HEK293 (cell line): Measurements from ENCODE around the gene DCAF5.

Experiments
- CTCF ChIA-PET: fragments of 350-600 bp; formaldehyde crosslinking; extraction: SDS; loops from one replicate; lab custom pipeline; 2021; ENCODE audit warnings: antibody characterized with exemption; lab: Yijun Ruan, JAX
- POLR2A ChIA-PET: fragments of 300-600 bp; formaldehyde crosslinking; extraction: SDS; loops from one replicate; lab custom pipeline; 2020; ENCODE audit warnings: antibody characterized with exemption, inconsistent platforms; lab: Yijun Ruan, JAX
- H3K27ac ChIP-seq: fragments of 200-500 bp; sonication (Bioruptor generic); 2 replicates; pipeline ENCODE4 v1.5.1; 2014; ENCODE audit warnings: low read depth, low read length, control low read depth, inconsistent platforms; ENCODE audit errors: extremely low read depth
- H3K36me3 ChIP-seq, 2 experiments: fragments of 200-500 bp in 1 of 2; sonication (Bioruptor generic) in 1 of 2; 1 replicate in 1 of 2; 2 replicates in 1 of 2; pipeline ENCODE4 v1.5.1; 2014 to 2017; ENCODE audit warnings: inconsistent platforms in 2 of 2, low read length in 2 of 2; ENCODE audit not compliant: control insufficient read depth in 2 of 2, insufficient read depth in 1 of 2
- H3K4me1 ChIP-seq: fragments of 200-500 bp; sonication (Bioruptor generic); 2 replicates; pipeline ENCODE4 v1.5.1; 2014; ENCODE audit warnings: mild to moderate bottlenecking, low read length, inconsistent platforms; ENCODE audit not compliant: control insufficient read depth, insufficient read depth
- H3K4me3 ChIP-seq: 2 replicates; pipeline ENCODE4 v1.5.1; 2011; ENCODE audit warnings: low read depth, mild to moderate bottlenecking, control low read depth, low read length, moderate library complexity
- H3K9me3 ChIP-seq: fragments of 200-500 bp; sonication (Bioruptor generic); 2 replicates; pipeline ENCODE4 v1.5.1; 2014; ENCODE audit warnings: low read depth, low read length, inconsistent platforms; ENCODE audit not compliant: control insufficient read depth, insufficient read depth
- IKZF3 ChIP-seq: fragments of 450-650 bp; IDR thresholded peaks from 2 replicates; pipeline ENCODE4 v1.5.0; 2018; ENCODE audit warnings: missing biosample characterization, mild to moderate bottlenecking, missing genetic modification characterization, moderate library complexity
- PRDM2 ChIP-seq: fragments of 450-650 bp; formaldehyde crosslinking; IDR thresholded peaks from 2 replicates; pipeline ENCODE4 v1.5.1; 2016; ENCODE audit warnings: missing biosample characterization, missing genetic modification characterization, borderline replicate concordance
- REPIN1 ChIP-seq: fragments of 450-650 bp; formaldehyde crosslinking; IDR thresholded peaks from 2 replicates; pipeline ENCODE4 v1.5.1; 2017; ENCODE audit warnings: missing biosample characterization, missing genetic modification characterization, low read depth
- SCRT2 ChIP-seq: fragments of 450-650 bp; formaldehyde crosslinking; IDR thresholded peaks from 2 replicates; pipeline ENCODE4 v1.5.1; 2016; ENCODE audit warnings: missing biosample characterization, missing genetic modification characterization
- SP2 ChIP-seq: fragments of 450-650 bp; formaldehyde crosslinking; IDR thresholded peaks from 2 replicates; pipeline ENCODE4 v1.5.1; 2016; ENCODE audit warnings: missing biosample characterization, missing genetic modification characterization
- ZBTB49 ChIP-seq: fragments of 450-650 bp; formaldehyde crosslinking; IDR thresholded peaks from 2 replicates; pipeline ENCODE4 v1.5.1; 2016; ENCODE audit warnings: missing biosample characterization, missing genetic modification characterization, low read depth
- ZNF112 ChIP-seq: fragments of 450-650 bp; formaldehyde crosslinking; IDR thresholded peaks from 2 replicates; pipeline ENCODE4 v1.5.0; 2017; ENCODE audit warnings: missing biosample characterization, missing genetic modification characterization
- ZNF214 ChIP-seq: fragments of 450-650 bp; formaldehyde crosslinking; IDR thresholded peaks from 2 replicates; pipeline ENCODE4 v1.5.1; 2017; ENCODE audit warnings: missing biosample characterization, mild to moderate bottlenecking, missing genetic modification characterization, borderline replicate concordance
- ZNF23 ChIP-seq: fragments of 450-650 bp; formaldehyde crosslinking; IDR thresholded peaks from 2 replicates; pipeline ENCODE4 v1.5.1; 2016; ENCODE audit warnings: missing biosample characterization, missing genetic modification characterization, borderline replicate concordance
- ZNF26 ChIP-seq: fragments of 450-650 bp; formaldehyde crosslinking; IDR thresholded peaks from 2 replicates; pipeline ENCODE4 v1.5.1; 2016; ENCODE audit warnings: missing biosample characterization, missing genetic modification characterization
- ZNF292 ChIP-seq: fragments of 450-650 bp; formaldehyde crosslinking; IDR thresholded peaks from 2 replicates; pipeline ENCODE4 v1.5.1; 2016; ENCODE audit warnings: low read depth, missing biosample characterization, missing genetic modification characterization, borderline replicate concordance
- ZNF623 ChIP-seq: fragments of 450-650 bp; formaldehyde crosslinking; IDR thresholded peaks from 2 replicates; pipeline ENCODE4 v1.5.1; 2016; ENCODE audit warnings: missing biosample characterization, missing genetic modification characterization
- ZNF768 ChIP-seq: fragments of 450-650 bp; formaldehyde crosslinking; IDR thresholded peaks from 2 replicates; pipeline ENCODE4 v1.5.1; 2018; ENCODE audit warnings: missing biosample characterization, mild to moderate bottlenecking, missing genetic modification characterization
- ZNF777 ChIP-seq: fragments of 450-650 bp; formaldehyde crosslinking; IDR thresholded peaks from 2 replicates; pipeline ENCODE4 v1.5.1; 2017; ENCODE audit warnings: missing biosample characterization, missing genetic modification characterization, borderline replicate concordance
- TF ChIP-seq, protein P1 (sequence below): fragments of 450-650 bp; formaldehyde crosslinking; IDR thresholded peaks from 2 replicates; pipeline ENCODE4 v1.5.1; 2016; ENCODE audit warnings: missing biosample characterization, missing genetic modification characterization
- TF ChIP-seq, protein P2 (sequence below): IDR thresholded peaks from 2 replicates; pipeline ENCODE4 v1.6.1; 2011; ENCODE audit warnings: mild to moderate bottlenecking, low read depth, low read length, borderline replicate concordance
- TF ChIP-seq, protein P3 (sequence below): sonication (generic); formaldehyde crosslinking; IDR thresholded peaks from 2 replicates; pipeline ENCODE4 v1.8.1; 2022; ENCODE audit warnings: mild to moderate bottlenecking, moderate library complexity, missing genetic modification reagents
- TF ChIP-seq, protein P4 (sequence below): fragments of 450-650 bp; formaldehyde crosslinking; IDR thresholded peaks from 2 replicates; pipeline ENCODE4 v1.5.1; 2016; ENCODE audit warnings: missing biosample characterization, missing genetic modification characterization, borderline replicate concordance

The DCAF5 gene

GRCh38 chr14:69050240-69051184 is 102.4 kb downstream of the DCAF5 start:
- Histone ChIP-seq H3K9me3 (no peaks in the 10 kb centered on the region), H3K27ac (no peak overlapping the region), H3K4me3 (no peak overlapping the region), H3K4me1 (no peaks in the 10 kb centered on the region), H3K36me3 (peaks cover 5 to 26% of the 10 kb centered on the region in 2 experiments; a peak in 1 of 3 replicates)
- POLR2A ChIA-PET: interaction anchor here (0.6 to 1.1 kb wide), 2 partner anchors 9 to 74 kb away, joined by 3 read pairs; no protein-coding TSS in a partner anchor
- TF ChIP-seq, protein P1, sequence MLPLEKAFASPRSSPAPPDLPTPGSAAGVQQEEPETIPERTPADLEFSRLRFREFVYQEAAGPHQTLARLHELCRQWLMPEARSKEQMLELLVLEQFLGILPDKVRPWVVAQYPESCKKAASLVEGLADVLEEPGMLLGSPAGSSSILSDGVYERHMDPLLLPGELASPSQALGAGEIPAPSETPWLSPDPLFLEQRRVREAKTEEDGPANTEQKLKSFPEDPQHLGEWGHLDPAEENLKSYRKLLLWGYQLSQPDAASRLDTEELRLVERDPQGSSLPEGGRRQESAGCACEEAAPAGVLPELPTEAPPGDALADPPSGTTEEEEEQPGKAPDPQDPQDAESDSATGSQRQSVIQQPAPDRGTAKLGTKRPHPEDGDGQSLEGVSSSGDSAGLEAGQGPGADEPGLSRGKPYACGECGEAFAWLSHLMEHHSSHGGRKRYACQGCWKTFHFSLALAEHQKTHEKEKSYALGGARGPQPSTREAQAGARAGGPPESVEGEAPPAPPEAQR (tag by site-specific recombination): no peak
- TF ChIP-seq ZNF292 (tag by site-specific recombination): no peak
- no peak for TF ChIP-seq ZBTB49 (tag by site-specific recombination)
- TF ChIP-seq ZNF623 (tag by site-specific recombination): no peak
- no peak for TF ChIP-seq ZNF214 (tag by site-specific recombination)
- TF ChIP-seq ZNF112 (tag by site-specific recombination): no peak
- no peak for TF ChIP-seq PRDM2 (tag by site-specific recombination)
- TF ChIP-seq, protein P2, sequence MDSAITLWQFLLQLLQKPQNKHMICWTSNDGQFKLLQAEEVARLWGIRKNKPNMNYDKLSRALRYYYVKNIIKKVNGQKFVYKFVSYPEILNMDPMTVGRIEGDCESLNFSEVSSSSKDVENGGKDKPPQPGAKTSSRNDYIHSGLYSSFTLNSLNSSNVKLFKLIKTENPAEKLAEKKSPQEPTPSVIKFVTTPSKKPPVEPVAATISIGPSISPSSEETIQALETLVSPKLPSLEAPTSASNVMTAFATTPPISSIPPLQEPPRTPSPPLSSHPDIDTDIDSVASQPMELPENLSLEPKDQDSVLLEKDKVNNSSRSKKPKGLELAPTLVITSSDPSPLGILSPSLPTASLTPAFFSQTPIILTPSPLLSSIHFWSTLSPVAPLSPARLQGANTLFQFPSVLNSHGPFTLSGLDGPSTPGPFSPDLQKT: no peak
- TF ChIP-seq SCRT2 (tag by site-specific recombination): no peak
- no peak for TF ChIP-seq SP2 (tag by site-specific recombination)
- no peak for TF ChIP-seq ZNF23
- no peak for TF ChIP-seq ZNF777
- no peak for TF ChIP-seq ZNF768 (tag by site-specific recombination)
- no peak for TF ChIP-seq IKZF3
- TF ChIP-seq, protein P3, sequence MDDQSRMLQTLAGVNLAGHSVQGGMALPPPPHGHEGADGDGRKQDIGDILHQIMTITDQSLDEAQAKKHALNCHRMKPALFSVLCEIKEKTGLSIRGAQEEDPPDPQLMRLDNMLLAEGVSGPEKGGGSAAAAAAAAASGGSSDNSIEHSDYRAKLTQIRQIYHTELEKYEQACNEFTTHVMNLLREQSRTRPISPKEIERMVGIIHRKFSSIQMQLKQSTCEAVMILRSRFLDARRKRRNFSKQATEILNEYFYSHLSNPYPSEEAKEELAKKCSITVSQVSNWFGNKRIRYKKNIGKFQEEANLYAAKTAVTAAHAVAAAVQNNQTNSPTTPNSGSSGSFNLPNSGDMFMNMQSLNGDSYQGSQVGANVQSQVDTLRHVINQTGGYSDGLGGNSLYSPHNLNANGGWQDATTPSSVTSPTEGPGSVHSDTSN: no peak
- TF ChIP-seq, protein P4, sequence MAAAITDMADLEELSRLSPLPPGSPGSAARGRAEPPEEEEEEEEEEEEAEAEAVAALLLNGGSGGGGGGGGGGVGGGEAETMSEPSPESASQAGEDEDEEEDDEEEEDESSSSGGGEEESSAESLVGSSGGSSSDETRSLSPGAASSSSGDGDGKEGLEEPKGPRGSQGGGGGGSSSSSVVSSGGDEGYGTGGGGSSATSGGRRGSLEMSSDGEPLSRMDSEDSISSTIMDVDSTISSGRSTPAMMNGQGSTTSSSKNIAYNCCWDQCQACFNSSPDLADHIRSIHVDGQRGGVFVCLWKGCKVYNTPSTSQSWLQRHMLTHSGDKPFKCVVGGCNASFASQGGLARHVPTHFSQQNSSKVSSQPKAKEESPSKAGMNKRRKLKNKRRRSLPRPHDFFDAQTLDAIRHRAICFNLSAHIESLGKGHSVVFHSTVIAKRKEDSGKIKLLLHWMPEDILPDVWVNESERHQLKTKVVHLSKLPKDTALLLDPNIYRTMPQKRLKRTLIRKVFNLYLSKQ: no peak
- TF ChIP-seq REPIN1 (tag by site-specific recombination): no peak
- TF ChIP-seq ZNF26 (tag by site-specific recombination): no peak
- CTCF ChIA-PET: interaction anchor here (1.0 kb wide), 1 partner anchor 9 kb away, joined by 3 read pairs; no protein-coding TSS in a partner anchor
